Activated T-cell treated with anti-CD3 and anti-CD28 coated beads, Interleukin-2, amount 50 U/mL, for 4 hours (primary cell): ENCODE measurements around the gene TCF4. TPM values are rescaled to one million over a fixed set of nuclear protein-coding genes. Genes with fewer than 3 reads are reported as not detected.

Experiments
- ATAC-seq, 2 donors: fragments of 200-7000 bp; cut with Tn5 transposase; one replicate each; pipeline ENCODE4 v1.10.0; 2021
- DNase-seq: peaks from one replicate; pipeline ENCODE4 v3.0.0-alpha.2; 2020
- H3K27me3 Mint-ChIP-seq: one replicate; pipeline ENCODE4 v1.8.0; 2021; ENCODE audit warnings: low read depth, mixed read lengths
- H3K36me3 Mint-ChIP-seq: one replicate; pipeline ENCODE4 v1.8.0; 2022; ENCODE audit warnings: mixed read lengths; ENCODE audit not compliant: insufficient read depth
- H3K4me1 Mint-ChIP-seq: one replicate; pipeline ENCODE4 v1.8.0; 2021; ENCODE audit warnings: low read depth, mixed read lengths
- H3K4me3 Mint-ChIP-seq: one replicate; pipeline ENCODE4 v1.8.0; 2021; ENCODE audit warnings: mild to moderate bottlenecking, moderate library complexity, mixed read lengths
- H3K9me3 Mint-ChIP-seq: one replicate; pipeline ENCODE4 v1.8.0; 2021; ENCODE audit warnings: mixed read lengths
- total RNA-seq, 3 donors: library from RNA; stranded (reverse); gene quantifications; one replicate each; pipeline ENCODE4 v1.2.1, GENCODE V29; 2021

TCF4 gene
- total RNA-seq, 3 donors from 2014 or later = 0.91 to 2.6 (median 1.3) TPM

DNA sequence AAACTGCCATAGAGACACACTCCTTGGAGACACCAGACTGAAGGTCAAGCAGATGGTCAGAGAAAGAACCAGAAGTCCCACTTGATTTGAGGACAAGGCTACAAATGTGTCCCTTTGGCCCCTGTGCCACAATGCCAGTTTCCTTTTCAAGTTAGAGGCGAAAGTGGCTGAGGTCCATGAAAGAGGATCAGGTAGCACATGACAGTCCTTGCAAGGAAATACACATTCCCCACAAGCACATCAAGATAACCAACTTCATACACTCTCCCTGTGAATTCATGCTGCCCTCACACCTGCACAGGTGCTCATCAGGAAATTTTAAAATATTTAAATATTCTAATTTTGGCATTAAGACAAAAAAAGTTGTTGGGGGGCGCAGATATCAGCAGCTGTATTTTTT is 218.6 kb downstream of the TCF4 start:
- Mint-ChIP-seq H3K9me3 (no peaks in the 10 kb centered on the region), H3K4me3 (no peak overlapping the region), H3K4me1 (no peaks in the 10 kb centered on the region), H3K27me3 (no peaks in the 10 kb centered on the region), H3K36me3 (no peaks in the 10 kb centered on the region)
- no peak for ATAC-seq
- no peak for DNase-seq

DNA sequence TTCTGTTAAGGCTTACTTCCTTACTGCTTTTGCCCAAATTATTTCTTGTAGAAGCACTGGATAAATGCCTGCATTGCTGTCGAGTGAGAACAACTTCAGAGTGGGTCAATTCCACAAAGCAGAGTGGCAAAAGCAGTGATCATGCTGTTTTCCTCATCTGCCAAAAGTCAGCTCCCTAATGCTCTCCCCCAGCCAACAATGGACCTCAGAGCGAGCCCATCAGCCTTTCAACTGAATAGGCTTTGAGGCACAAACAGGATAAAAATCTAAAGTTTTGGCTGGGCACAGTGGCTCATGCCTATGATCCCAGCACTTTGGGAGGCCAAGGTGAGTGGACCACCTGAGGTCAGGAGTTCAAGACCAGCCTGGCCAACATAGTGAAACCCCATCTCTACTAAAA is 222.7 kb downstream of the TCF4 start:
- Mint-ChIP-seq H3K9me3 (no peaks in the 10 kb centered on the region), H3K36me3 (no peaks in the 10 kb centered on the region), H3K4me3 (no peak overlapping the region), H3K27me3 (no peaks in the 10 kb centered on the region), H3K4me1 (no peaks in the 10 kb centered on the region)
- no peak for DNase-seq
- ATAC-seq = no peak

DNA sequence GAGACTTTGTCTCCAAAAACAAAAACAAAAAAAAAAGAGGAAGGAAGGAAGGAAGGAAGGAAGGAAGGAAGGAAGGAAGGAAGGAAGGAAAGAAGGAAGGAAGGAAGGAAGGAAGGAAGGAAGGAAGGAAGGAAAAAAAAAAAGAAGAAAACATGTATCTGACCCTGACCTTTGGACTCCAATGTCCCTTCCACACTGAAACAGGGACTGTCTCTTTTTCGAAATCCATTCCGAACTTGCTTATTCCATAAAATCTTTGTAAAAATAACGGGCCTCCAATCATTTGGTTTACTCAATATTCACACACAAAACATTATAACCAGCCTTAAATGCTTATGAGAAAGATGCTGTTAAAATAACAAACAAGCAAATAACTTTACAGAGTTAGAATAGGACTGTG is 225.7 kb downstream of the TCF4 start:
- Mint-ChIP-seq H3K4me3 (no peak overlapping the region), H3K36me3 (no peaks in the 10 kb centered on the region), H3K4me1 (no peaks in the 10 kb centered on the region), H3K27me3 (no peaks in the 10 kb centered on the region), H3K9me3 (no peaks in the 10 kb centered on the region)
- ATAC-seq (no peak), DNase-seq (no peak)

DNA sequence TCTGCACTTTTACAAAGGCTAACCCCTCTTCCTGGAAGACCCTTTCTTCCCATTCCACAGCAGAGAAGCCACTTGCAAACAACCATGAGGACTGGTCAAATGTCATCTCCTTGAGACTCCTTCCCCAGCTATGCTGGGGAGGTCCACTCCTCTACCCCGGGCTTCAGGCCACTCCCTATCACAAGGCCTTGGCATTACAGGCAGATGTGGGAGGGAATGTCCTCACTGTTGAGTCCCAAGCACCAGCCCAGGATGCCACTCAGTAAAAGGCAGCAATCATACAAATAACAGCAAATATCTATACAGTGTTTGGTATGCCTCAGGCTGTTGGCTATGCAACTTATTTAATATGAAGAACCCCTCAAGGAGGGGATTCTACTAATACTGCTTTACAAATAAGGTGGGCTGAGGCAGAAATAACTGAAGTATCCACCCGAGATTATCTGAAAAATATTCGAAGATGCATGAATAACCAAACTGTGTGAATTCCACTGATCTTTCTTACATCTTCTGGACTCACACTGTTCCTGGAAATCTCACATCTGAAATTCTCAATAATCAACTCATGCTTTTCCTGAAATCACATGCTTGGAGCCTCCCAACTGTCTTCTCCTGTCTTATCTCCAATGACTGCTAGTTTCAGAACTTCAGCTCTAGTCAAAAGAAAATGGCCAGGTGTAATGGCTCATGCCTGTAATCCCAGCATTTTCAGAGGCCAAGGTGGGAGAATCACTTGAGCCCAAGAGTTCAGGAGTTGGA is 226.3 kb downstream of the TCF4 start:
- no peaks in the 10 kb centered on the region for H3K4me1 Mint-ChIP-seq
- ATAC-seq (no peak), DNase-seq (no peak)
- no peaks in the 10 kb centered on the region for H3K27me3 Mint-ChIP-seq
- no peaks in the 10 kb centered on the region for H3K36me3 Mint-ChIP-seq
- no peak overlapping the region for H3K4me3 Mint-ChIP-seq
- no peaks in the 10 kb centered on the region for H3K9me3 Mint-ChIP-seq

GRCh38 chr18:55360061-55360460 is 227.9 kb downstream of the TCF4 start:
- DNase-seq (no peak), ATAC-seq (no peak)
- Mint-ChIP-seq H3K27me3 (no peaks in the 10 kb centered on the region), H3K4me3 (no peak overlapping the region), H3K36me3 (no peaks in the 10 kb centered on the region), H3K9me3 (no peaks in the 10 kb centered on the region), H3K4me1 (no peaks in the 10 kb centered on the region)

DNA sequence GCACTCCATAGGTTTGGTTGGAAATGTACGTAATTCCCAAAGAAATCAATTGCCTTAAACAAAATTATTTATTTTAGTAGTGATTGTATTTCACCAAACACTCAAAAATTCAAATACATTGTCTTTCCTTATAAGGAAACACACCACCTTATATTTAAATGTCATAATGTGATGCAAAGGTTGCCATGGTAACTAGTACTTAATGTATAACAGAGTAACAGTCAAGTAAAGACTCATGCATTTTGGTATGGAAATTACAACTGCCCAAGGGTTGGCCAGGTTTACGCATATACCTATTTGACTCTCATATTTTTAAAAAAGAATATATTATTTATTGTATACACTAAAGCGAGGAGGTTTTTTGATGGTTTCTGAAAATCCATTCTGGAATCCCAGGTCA is 231.2 kb downstream of the TCF4 start:
- H3K4me3 Mint-ChIP-seq = no peak overlapping the region
- ATAC-seq (no peak), DNase-seq (no peak)
- H3K4me1 Mint-ChIP-seq = no peaks in the 10 kb centered on the region
- H3K27me3 Mint-ChIP-seq = peaks cover 2% of the 10 kb centered on the region
- no peaks in the 10 kb centered on the region for H3K9me3 Mint-ChIP-seq
- H3K36me3 Mint-ChIP-seq = no peaks in the 10 kb centered on the region

GRCh38 chr18:55355223-55355622 is 232.8 kb downstream of the TCF4 start:
- no peaks in the 10 kb centered on the region for H3K9me3 Mint-ChIP-seq
- no peaks in the 10 kb centered on the region for H3K36me3 Mint-ChIP-seq
- ATAC-seq (no peak), DNase-seq (no peak)
- H3K4me1 Mint-ChIP-seq = no peaks in the 10 kb centered on the region
- peaks cover 2% of the 10 kb centered on the region for H3K27me3 Mint-ChIP-seq
- H3K4me3 Mint-ChIP-seq = no peak overlapping the region

- no peaks in the 10 kb centered on the region for H3K9me3 Mint-ChIP-seq
- DNase-seq (no peak), ATAC-seq (no peak)
- peaks cover 2% of the 10 kb centered on the region for H3K27me3 Mint-ChIP-seq
- no peaks in the 10 kb centered on the region for H3K4me1 Mint-ChIP-seq
- no peak overlapping the region for H3K4me3 Mint-ChIP-seq
- no peaks in the 10 kb centered on the region for H3K36me3 Mint-ChIP-seq
Measured at GRCh38 chr18:55354795-55355194, 233.2 kb downstream of the TCF4 start.

DNA sequence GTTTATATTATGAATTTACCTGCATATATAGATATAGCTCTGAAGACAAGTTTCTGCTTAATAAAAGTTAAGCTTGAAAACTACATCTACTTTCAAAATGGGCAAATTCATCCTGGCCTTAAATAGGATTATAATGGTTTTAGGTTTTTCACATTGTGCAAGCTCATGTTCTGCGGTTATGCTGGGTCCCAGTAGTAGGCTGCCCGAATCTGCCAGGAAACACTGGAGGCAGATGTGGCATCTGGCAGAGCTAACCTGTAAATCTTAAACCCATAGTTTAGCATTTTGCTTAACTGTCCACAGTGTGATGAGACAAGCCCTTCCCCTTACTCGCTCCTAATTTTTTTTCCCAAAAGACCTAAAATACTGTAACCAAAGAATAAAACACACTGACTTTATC is 234.2 kb downstream of the TCF4 start:
- no peak overlapping the region for H3K4me3 Mint-ChIP-seq
- H3K36me3 Mint-ChIP-seq = no peaks in the 10 kb centered on the region
- ATAC-seq = no peak
- H3K9me3 Mint-ChIP-seq = no peaks in the 10 kb centered on the region
- no peaks in the 10 kb centered on the region for H3K4me1 Mint-ChIP-seq
- H3K27me3 Mint-ChIP-seq = peaks cover 2% of the 10 kb centered on the region
- DNase-seq = no peak

GRCh38 chr18:55353391-55353790 is 234.6 kb downstream of the TCF4 start:
- DNase-seq (no peak), ATAC-seq (no peak)
- Mint-ChIP-seq H3K9me3 (no peaks in the 10 kb centered on the region), H3K27me3 (peaks cover 2% of the 10 kb centered on the region), H3K4me1 (no peaks in the 10 kb centered on the region), H3K4me3 (no peak overlapping the region), H3K36me3 (no peaks in the 10 kb centered on the region)

- DNase-seq (no peak), ATAC-seq (peak in 1 of 2 donors; percentile 18)
- Mint-ChIP-seq H3K4me3 (no peak overlapping the region), H3K36me3 (no peaks in the 10 kb centered on the region), H3K27me3 (peaks cover 2% of the 10 kb centered on the region), H3K4me1 (no peaks in the 10 kb centered on the region), H3K9me3 (no peaks in the 10 kb centered on the region)
Measured at GRCh38 chr18:55351980-55352714, 235.8 kb downstream of the TCF4 start.

DNA sequence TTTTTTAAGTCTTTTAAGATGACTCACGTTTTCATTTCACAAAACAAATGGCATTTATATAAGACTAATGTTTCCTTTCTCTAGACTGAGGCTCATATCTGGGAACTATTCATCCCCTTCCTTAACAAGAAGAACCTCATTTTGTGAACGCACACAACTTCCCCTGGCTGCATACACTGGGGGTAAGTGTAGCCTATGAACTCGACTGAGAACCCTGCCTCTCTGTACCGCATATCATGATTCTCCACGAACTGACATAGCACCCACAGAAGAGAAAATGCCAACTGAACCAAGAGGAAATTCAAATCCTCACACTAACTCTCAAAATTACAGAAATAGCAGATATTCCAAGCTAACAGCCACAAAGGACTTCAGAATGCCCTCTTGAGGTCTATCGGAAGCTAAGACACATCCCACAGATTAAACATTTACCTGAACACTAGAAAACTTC is 236.7 kb downstream of the TCF4 start:
- H3K4me3 Mint-ChIP-seq = no peak overlapping the region
- DNase-seq (no peak), ATAC-seq (no peak)
- no peaks in the 10 kb centered on the region for H3K4me1 Mint-ChIP-seq
- no peaks in the 10 kb centered on the region for H3K36me3 Mint-ChIP-seq
- peaks cover 2% of the 10 kb centered on the region for H3K27me3 Mint-ChIP-seq
- H3K9me3 Mint-ChIP-seq = no peaks in the 10 kb centered on the region

- H3K9me3 Mint-ChIP-seq = no peaks in the 10 kb centered on the region
- no peaks in the 10 kb centered on the region for H3K36me3 Mint-ChIP-seq
- ATAC-seq (no peak), DNase-seq (no peak)
- peaks cover 2% of the 10 kb centered on the region for H3K27me3 Mint-ChIP-seq
- H3K4me3 Mint-ChIP-seq = no peak overlapping the region
- no peaks in the 10 kb centered on the region for H3K4me1 Mint-ChIP-seq
Measured at GRCh38 chr18:55349685-55350084, 238.3 kb downstream of the TCF4 start.

DNA sequence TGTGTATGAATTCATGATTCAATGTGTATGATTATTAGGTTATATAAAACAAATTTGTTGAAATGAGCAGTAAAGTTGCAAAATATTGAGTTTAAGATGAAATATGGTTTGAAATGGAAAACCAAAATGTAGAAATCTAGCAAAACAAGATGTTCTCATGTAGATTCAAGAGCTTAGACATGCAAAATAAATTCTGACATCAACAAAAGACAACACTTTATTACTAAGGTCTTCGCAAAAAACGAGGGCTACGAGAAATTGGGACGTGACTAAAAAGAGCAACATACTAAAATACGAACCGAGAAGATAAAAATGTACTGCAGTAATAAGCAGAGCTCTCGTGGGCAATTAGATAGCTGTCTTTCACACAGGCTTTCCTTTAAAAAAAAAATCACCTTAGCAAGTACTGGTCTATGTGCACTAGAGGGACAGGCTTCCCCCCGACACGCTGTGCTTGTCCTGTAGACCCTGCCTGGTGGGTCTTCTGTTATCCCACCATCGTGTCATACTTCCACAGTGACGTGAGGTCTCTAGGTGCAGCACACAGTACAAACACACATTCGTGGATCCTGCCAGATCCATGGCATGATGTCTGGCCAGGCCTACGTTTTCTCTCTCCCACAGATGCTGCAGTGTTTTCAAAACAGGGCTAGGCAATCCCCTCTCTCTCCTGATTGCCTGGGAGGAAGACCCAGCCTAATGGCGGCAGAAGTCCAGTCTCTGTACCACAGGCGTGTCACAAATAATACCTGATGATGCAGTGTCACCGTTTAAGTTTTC is 240.8 kb downstream of the TCF4 start:
- Mint-ChIP-seq H3K27me3 (no peaks in the 10 kb centered on the region), H3K36me3 (no peaks in the 10 kb centered on the region), H3K4me1 (no peaks in the 10 kb centered on the region), H3K4me3 (no peak overlapping the region), H3K9me3 (no peaks in the 10 kb centered on the region)
- ATAC-seq (no peak), DNase-seq (no peak)
